HEK293 (cell line): Measurements from ENCODE around the gene PDIA5.

Experiments
- CTCF ChIA-PET: fragments of 350-600 bp; formaldehyde crosslinking; extraction: SDS; loops from one replicate; lab custom pipeline; 2021; ENCODE audit warnings: antibody characterized with exemption; lab: Yijun Ruan, JAX
- POLR2A ChIA-PET: fragments of 300-600 bp; formaldehyde crosslinking; extraction: SDS; loops from one replicate; lab custom pipeline; 2020; ENCODE audit warnings: antibody characterized with exemption, inconsistent platforms; lab: Yijun Ruan, JAX
- H3K27ac ChIP-seq: fragments of 200-500 bp; sonication (Bioruptor generic); 2 replicates; pipeline ENCODE4 v1.5.1; 2014; ENCODE audit warnings: low read depth, low read length, control low read depth, inconsistent platforms; ENCODE audit errors: extremely low read depth
- H3K36me3 ChIP-seq, 2 experiments: fragments of 200-500 bp in 1 of 2; sonication (Bioruptor generic) in 1 of 2; 1 replicate in 1 of 2; 2 replicates in 1 of 2; pipeline ENCODE4 v1.5.1; 2014 to 2017; ENCODE audit warnings: inconsistent platforms in 2 of 2, low read length in 2 of 2; ENCODE audit not compliant: control insufficient read depth in 2 of 2, insufficient read depth in 1 of 2
- H3K4me1 ChIP-seq: fragments of 200-500 bp; sonication (Bioruptor generic); 2 replicates; pipeline ENCODE4 v1.5.1; 2014; ENCODE audit warnings: mild to moderate bottlenecking, low read length, inconsistent platforms; ENCODE audit not compliant: control insufficient read depth, insufficient read depth
- H3K4me3 ChIP-seq: 2 replicates; pipeline ENCODE4 v1.5.1; 2011; ENCODE audit warnings: low read depth, mild to moderate bottlenecking, control low read depth, low read length, moderate library complexity
- H3K9me3 ChIP-seq: fragments of 200-500 bp; sonication (Bioruptor generic); 2 replicates; pipeline ENCODE4 v1.5.1; 2014; ENCODE audit warnings: low read depth, low read length, inconsistent platforms; ENCODE audit not compliant: control insufficient read depth, insufficient read depth
- EGR2 ChIP-seq: fragments of 450-650 bp; formaldehyde crosslinking; IDR thresholded peaks from 2 replicates; pipeline ENCODE4 v1.5.1; 2016; ENCODE audit warnings: low read depth, missing biosample characterization, missing genetic modification characterization
- MYNN ChIP-seq: fragments of 450-650 bp; formaldehyde crosslinking; IDR thresholded peaks from 2 replicates; pipeline ENCODE4 v1.5.1; 2016; ENCODE audit warnings: missing biosample characterization, missing genetic modification characterization, borderline replicate concordance
- OSR2 ChIP-seq: fragments of 450-650 bp; formaldehyde crosslinking; IDR thresholded peaks from 2 replicates; pipeline ENCODE4 v1.5.1; 2016; ENCODE audit warnings: missing biosample characterization, missing genetic modification characterization
- SCRT1 ChIP-seq: fragments of 450-650 bp; formaldehyde crosslinking; IDR thresholded peaks from 2 replicates; pipeline ENCODE4 v1.5.1; 2016; ENCODE audit warnings: missing biosample characterization, missing genetic modification characterization, borderline replicate concordance
- SCRT2 ChIP-seq: fragments of 450-650 bp; formaldehyde crosslinking; IDR thresholded peaks from 2 replicates; pipeline ENCODE4 v1.5.1; 2016; ENCODE audit warnings: missing biosample characterization, missing genetic modification characterization
- SP3 ChIP-seq: fragments of 450-650 bp; formaldehyde crosslinking; IDR thresholded peaks from 2 replicates; pipeline ENCODE4 v1.5.1; 2016; ENCODE audit warnings: missing biosample characterization, missing genetic modification characterization
- ZBTB17 ChIP-seq: fragments of 450-650 bp; formaldehyde crosslinking; IDR thresholded peaks from 2 replicates; pipeline ENCODE4 v1.5.1; 2016; ENCODE audit warnings: missing biosample characterization, missing genetic modification characterization
- ZBTB44 ChIP-seq: fragments of 450-650 bp; IDR thresholded peaks from 2 replicates; pipeline ENCODE4 v1.5.1; 2018; ENCODE audit warnings: missing biosample characterization, mild to moderate bottlenecking, missing genetic modification characterization
- ZBTB6 ChIP-seq: fragments of 450-650 bp; formaldehyde crosslinking; IDR thresholded peaks from 2 replicates; pipeline ENCODE4 v1.5.1; 2017; ENCODE audit warnings: missing biosample characterization, missing genetic modification characterization
- ZFP37 ChIP-seq: fragments of 450-650 bp; formaldehyde crosslinking; IDR thresholded peaks from 2 replicates; pipeline ENCODE4 v1.5.1; 2016; ENCODE audit warnings: missing biosample characterization, missing genetic modification characterization
- ZNF169 ChIP-seq: fragments of 450-650 bp; formaldehyde crosslinking; IDR thresholded peaks from 2 replicates; pipeline ENCODE4 v1.5.1; 2016; ENCODE audit warnings: missing biosample characterization, missing genetic modification characterization
- ZNF223 ChIP-seq: fragments of 450-650 bp; formaldehyde crosslinking; IDR thresholded peaks from 2 replicates; pipeline ENCODE4 v1.5.1; 2016; ENCODE audit warnings: missing biosample characterization, missing genetic modification characterization
- ZNF24 ChIP-seq: fragments of 450-650 bp; formaldehyde crosslinking; IDR thresholded peaks from 2 replicates; pipeline ENCODE4 v1.5.1; 2016; ENCODE audit warnings: missing biosample characterization, missing genetic modification characterization
- ZNF266 ChIP-seq: fragments of 450-650 bp; formaldehyde crosslinking; IDR thresholded peaks from 2 replicates; pipeline ENCODE4 v1.5.1; 2016; ENCODE audit warnings: missing biosample characterization, missing genetic modification characterization, low read depth
- ZNF558 ChIP-seq: fragments of 450-650 bp; formaldehyde crosslinking; IDR thresholded peaks from 2 replicates; pipeline ENCODE4 v1.5.1; 2016; ENCODE audit warnings: missing biosample characterization, missing genetic modification characterization
- ZNF585B ChIP-seq: fragments of 450-650 bp; formaldehyde crosslinking; IDR thresholded peaks from 2 replicates; pipeline ENCODE4 v1.5.1; 2016; ENCODE audit warnings: missing biosample characterization, missing genetic modification characterization
- ZNF600 ChIP-seq: fragments of 450-650 bp; formaldehyde crosslinking; IDR thresholded peaks from 2 replicates; pipeline ENCODE4 v1.5.1; 2016; ENCODE audit warnings: missing biosample characterization, missing genetic modification characterization
- ZNF707 ChIP-seq: fragments of 450-650 bp; formaldehyde crosslinking; IDR thresholded peaks from 2 replicates; pipeline ENCODE4 v1.5.1; 2016; ENCODE audit warnings: missing biosample characterization, missing genetic modification characterization
- ZNF747 ChIP-seq: fragments of 450-650 bp; formaldehyde crosslinking; IDR thresholded peaks from 2 replicates; pipeline ENCODE4 v1.5.1; 2016; ENCODE audit warnings: missing biosample characterization, missing genetic modification characterization

PDIA5 gene

GRCh38 chr3:123098426-123099330 is 31.9 kb downstream of the PDIA5 start:
- Histone ChIP-seq H3K36me3 (peaks cover 0 to 79% of the 10 kb centered on the region in 2 experiments; a peak in 1 of 3 replicates), H3K4me3 (no peak overlapping the region), H3K9me3 (no peaks in the 10 kb centered on the region), H3K27ac (no peak overlapping the region), H3K4me1 (no peaks in the 10 kb centered on the region)
- no peak for TF ChIP-seq ZNF707 (tag by site-specific recombination)
- POLR2A ChIA-PET: no interaction called here
- CTCF ChIA-PET: interaction anchor here (0.7 kb wide), 1 partner anchor 67 kb away, joined by 3 read pairs; no protein-coding TSS in a partner anchor

- Histone ChIP-seq H3K36me3 (peaks cover 0 to 79% of the 10 kb centered on the region in 2 experiments; a peak in 1 of 3 replicates), H3K4me3 (no peak overlapping the region), H3K4me1 (no peaks in the 10 kb centered on the region)
- CTCF ChIA-PET: no interaction called here
- TF ChIP-seq ZNF585B (tag by site-specific recombination): no peak
- no peak for TF ChIP-seq EGR2 (tag by site-specific recombination)
- no peak for TF ChIP-seq ZBTB44 (tag by site-specific recombination)
- no peak for TF ChIP-seq ZNF747 (tag by site-specific recombination)
- no peak for TF ChIP-seq OSR2 (tag by site-specific recombination)
- TF ChIP-seq ZNF600: no peak
- TF ChIP-seq ZNF223 (tag by site-specific recombination): no peak
- TF ChIP-seq ZNF266 (tag by site-specific recombination): no peak
- no peak for TF ChIP-seq MYNN (tag by site-specific recombination)
- no peak for TF ChIP-seq ZBTB6
- no peak for TF ChIP-seq ZNF558 (tag by site-specific recombination)
- TF ChIP-seq, all 188 proteins: peak for 0
- no peaks in the 10 kb centered on the region for H3K9me3 ChIP-seq
- no peak overlapping the region for H3K27ac ChIP-seq
- POLR2A ChIA-PET: no interaction called here
Observed at GRCh38 chr3:123099331-123100192, 32.7 kb downstream of the PDIA5 start.

- ChIA-PET CTCF (no interaction called here), POLR2A (no interaction called here)
- TF ChIP-seq ZFP37 (tag by site-specific recombination): no peak
- no peak for TF ChIP-seq ZNF169 (tag by site-specific recombination)
- TF ChIP-seq ZNF24 (tag by site-specific recombination): no peak
- TF ChIP-seq ZNF223 (tag by site-specific recombination): no peak
- no peak for TF ChIP-seq SCRT1 (tag by site-specific recombination)
- TF ChIP-seq SP3 (tag by site-specific recombination): no peak
- TF ChIP-seq SCRT2 (tag by site-specific recombination): no peak
- no peak for TF ChIP-seq ZBTB17 (tag by site-specific recombination)
- Histone ChIP-seq H3K27ac (no peak overlapping the region), H3K9me3 (no peaks in the 10 kb centered on the region), H3K36me3 (peaks cover 0 to 79% of the 10 kb centered on the region in 2 experiments; a peak in 1 of 3 replicates), H3K4me1 (no peaks in the 10 kb centered on the region), H3K4me3 (no peak overlapping the region)
Observed at GRCh38 chr3:123100193-123100776, 33.5 kb downstream of the PDIA5 start.
